ENCODE results near the gene NKX1-2.
"Not testable (repeated sequence)": the region's sequence is repeated elsewhere in the genome, so short reads cannot be mapped to it uniquely, and the experiment has no call there.

NKX1-2 gene

GRCh38 chr10:124449170-124450011, 444 bp downstream of the NKX1-2 start:
- peak in 1 of 3 donors; percentile 25 for DNase-seq

GRCh38 chr10:124448696-124449169, 1.1 kb downstream of the NKX1-2 start:
- no peak for DNase-seq

- peak in 1 of 3 donors; percentile 21 for DNase-seq
Measured at GRCh38 chr10:124447751-124448466, 1.9 kb downstream of the NKX1-2 start.

- DNase-seq = peak in 1 of 3 donors; percentile 24
Measured at GRCh38 chr10:124446830-124447750, 2.7 kb downstream of the NKX1-2 start.

- DNase-seq = not testable (repeated sequence)
Measured at GRCh38 chr10:124441694-124442093, 8.1 kb downstream of the NKX1-2 start.

- peak; percentile 42 to 80 (median 80) for DNase-seq
Measured at GRCh38 chr10:124436191-124436638, 13.6 kb downstream of the NKX1-2 start.

- DNase-seq = not testable (repeated sequence)
Measured at GRCh38 chr10:124435683-124436082, 14.2 kb downstream of the NKX1-2 start.

GRCh38 chr10:124433461-124433860, 16.4 kb downstream of the NKX1-2 start:
- no peak for DNase-seq

GRCh38 chr10:124430077-124430476, 19.8 kb downstream of the NKX1-2 start:
- no peak for DNase-seq

- DNase-seq = no peak
Measured at GRCh38 chr10:124429576-124429975, 20.3 kb downstream of the NKX1-2 start.

- DNase-seq = no peak
Measured at GRCh38 chr10:124428207-124428777, 21.5 kb downstream of the NKX1-2 start.

GRCh38 chr10:124425227-124425962, 24.4 kb downstream of the NKX1-2 start:
- no peak for DNase-seq

- DNase-seq = no peak
Measured at GRCh38 chr10:124423813-124424212, 26.0 kb downstream of the NKX1-2 start.

GRCh38 chr10:124422742-124423141, 27.1 kb downstream of the NKX1-2 start:
- no peak for DNase-seq

- no peak for DNase-seq
Measured at GRCh38 chr10:124420254-124420653, 29.6 kb downstream of the NKX1-2 start.

GRCh38 chr10:124419635-124420034, 30.2 kb downstream of the NKX1-2 start:
- no peak for DNase-seq

- DNase-seq = peak; percentile 97 to 99 (median 98)
Measured at GRCh38 chr10:124418726-124419501, 30.9 kb downstream of the NKX1-2 start, which contains the start of gene OAT. Gene OAT, minus strand, starts transcription at chr10:124418923. Its CDS starts 6,752 bp downstream, at chr10:124412171.

GRCh38 chr10:124417895-124418725, 31.7 kb downstream of the NKX1-2 start:
- DNase-seq = peak; percentile 61 to 76 (median 68)

GRCh38 chr10:124416733-124417132, 33.1 kb downstream of the NKX1-2 start:
- DNase-seq = no peak

GRCh38 chr10:124415210-124415609, 34.6 kb downstream of the NKX1-2 start:
- DNase-seq = no peak

Measured in suppressor macrophage treated with lipopolysaccharide for 1 hour (primary cell).